ENCODE measurements around the gene STRIT1. TPM values are rescaled to one million over a fixed set of nuclear protein-coding genes. Genes with fewer than 3 reads are reported as not detected.

Gene STRIT1
- total and polyA plus RNA-seq, 9 of the 15 experiments (the other 6 are each of a cell fraction or from before 2014, with no cell fraction given) = not detected

- intact Hi-C loops (cut with micrococcal nuclease) = no loop called here
- Histone ChIP-seq H2AFZ (ENCODE audit: low read depth, low read length) (no peak overlapping the region), H3K4me3 (no peak overlapping the region), H3K9me1 (ENCODE audit: control insufficient read depth, insufficient read depth, low read length) (no peaks in the 10 kb centered on the region), H3K9me3 (replicated peaks; ENCODE audit: control insufficient read depth, insufficient read depth, low read depth, low read length) (peaks cover 3% of the 10 kb centered on the region), H4K20me1 (replicated peaks; ENCODE audit: control insufficient read depth, insufficient read depth, low read length) (no peaks in the 10 kb centered on the region), H3K27me3 (ENCODE audit: control insufficient read depth in 2 of 2, insufficient read depth in 2 of 2, low read length in 2 of 2) (no peaks in the 10 kb centered on the region), H3K36me3 (ENCODE audit: control insufficient read depth, insufficient read depth, low read length) (no peaks in the 10 kb centered on the region), H3K79me2 (ENCODE audit: control insufficient read depth, insufficient read depth, low read length) (no peaks in the 10 kb centered on the region), H3K9ac (ENCODE audit: insufficient read depth in 1 of 2, low read depth in 2 of 2, low read length in 2 of 2) (no peak overlapping the region), H3K4me2 (ENCODE audit: insufficient read depth, low read length) (no peak overlapping the region), H3K27ac (ENCODE audit: extremely low read depth, low read depth, low read length) (no peak overlapping the region), H3K4me1 (replicated peaks in 1 of 2; ENCODE audit: control insufficient read depth in 2 of 2, insufficient read depth in 2 of 2, low read length in 2 of 2) (peaks cover 0 to 24% of the 10 kb centered on the region in 2 experiments; a peak in 4 of 5 replicates)
- no peak for DNase-seq (ENCODE audit: extremely low read depth in 1 of 4, low spot score in 3 of 4)
- CTCF ChIA-PET (ENCODE audit: low intra/inter-chr PET ratio) = no interaction called here
- ATAC-seq = no peak
- BruUV-seq (replicated peaks) = no TSS peak
- POLR2A ChIA-PET = no interaction called here
- peak; percentile 68 for TF ChIP-seq ZNF175 (CRISPR knock-in tag; IDR thresholded peaks at IDR 0.05; ENCODE audit: low read depth)
- TF ChIP-seq GATAD2B (IDR thresholded peaks at IDR 0.05; ENCODE audit: borderline replicate concordance) = no peak
- no peak for TF ChIP-seq CEBPG (CRISPR knock-in tag; IDR thresholded peaks at IDR 0.05)
- TF ChIP-seq CEBPG (tag; conservative IDR thresholded peaks at IDR 0.05 in 1 of 2, IDR thresholded peaks at IDR 0.05 in 1 of 2) = peak in 1 of 2 experiments; percentile 61; a peak in 2 of 4 replicates
- TF ChIP-seq ZNF143 (CRISPR knock-in tag; IDR thresholded peaks at IDR 0.05) = no peak
- no peak for FAIRE-seq
- in situ Hi-C loops (cut with MboI) = no loop called here
These were observed 45.6 kb upstream of the STRIT1 start for GRCh38 chr3:155339052-155339451.

- Histone ChIP-seq H2AFZ (ENCODE audit: low read depth, low read length) (peak overlapping the region; percentile 90), H4K20me1 (replicated peaks; ENCODE audit: control insufficient read depth, insufficient read depth, low read length) (no peaks in the 10 kb centered on the region), H3K79me2 (ENCODE audit: control insufficient read depth, insufficient read depth, low read length) (no peaks in the 10 kb centered on the region), H3K36me3 (ENCODE audit: control insufficient read depth, insufficient read depth, low read length) (no peaks in the 10 kb centered on the region), H3K9me3 (replicated peaks; ENCODE audit: control insufficient read depth, insufficient read depth, low read depth, low read length) (peaks cover 3% of the 10 kb centered on the region), H3K27ac (ENCODE audit: extremely low read depth, low read depth, low read length) (peak overlapping the region; percentile 85), H3K4me1 (replicated peaks in 1 of 2; ENCODE audit: control insufficient read depth in 2 of 2, insufficient read depth in 2 of 2, low read length in 2 of 2) (peaks cover 3 to 27% of the 10 kb centered on the region in 2 experiments; a peak in 4 of 5 replicates), H3K9me1 (ENCODE audit: control insufficient read depth, insufficient read depth, low read length) (no peaks in the 10 kb centered on the region), H3K4me3 (no peak overlapping the region), H3K9ac (ENCODE audit: insufficient read depth in 1 of 2, low read depth in 2 of 2, low read length in 2 of 2) (peak overlapping the region in 1 of 2 experiments; percentile 65; a peak in 2 of 4 replicates), H3K27me3 (ENCODE audit: control insufficient read depth in 2 of 2, insufficient read depth in 2 of 2, low read length in 2 of 2) (no peaks in the 10 kb centered on the region), H3K4me2 (ENCODE audit: insufficient read depth, low read length) (peak overlapping the region; percentile 56)
- FAIRE-seq = no peak
- no peak for DNase-seq (ENCODE audit: extremely low read depth in 1 of 4, low spot score in 3 of 4)
- ChIA-PET CTCF (ENCODE audit: low intra/inter-chr PET ratio) (no interaction called here), POLR2A (interaction anchor here (0.6 to 1.7 kb wide), 4 partner anchors 9 to 243 kb away, joined by 3 read pairs; no protein-coding TSS in a partner anchor)
- intact Hi-C loops (cut with micrococcal nuclease) (no loop called here), in situ Hi-C loops (cut with MboI) (no loop called here)
- WGBS (ENCODE audit: insufficient coverage, low coverage, missing lambda C conversion rate) = 52% methylated on average over 3 of the region's 3 CpGs
- ATAC-seq = no peak
- BruUV-seq (replicated peaks) = no TSS peak
- TF ChIP-seq ZNF444 (CRISPR knock-in tag; IDR thresholded peaks at IDR 0.05) = no peak
- peak; percentile 17; the same call in 1 of the 2 replicates for TF ChIP-seq VEZF1 (CRISPR knock-in tag; IDR thresholded peaks at IDR 0.05)
- TF ChIP-seq RBM39 (optimal IDR thresholded peaks at IDR 0.05; ENCODE audit: low read depth, low read length) = no peak
- no peak for TF ChIP-seq ZNF609 (CRISPR knock-in tag; IDR thresholded peaks at IDR 0.05; ENCODE audit: borderline replicate concordance)
These were observed 42.4 kb upstream of the STRIT1 start for GRCh38 chr3:155335724-155336354.
